ENCODE data around the gene ZBTB21. TPM values are rescaled to one million over a fixed set of nuclear protein-coding genes. Genes with fewer than 3 reads are reported as not detected.

ZBTB21 gene
- total RNA-seq, 1 experiment from 2014 or later, result 11.4 TPM

- Histone ChIP-seq H3K36me3 (no peaks in the 10 kb centered on the region), H3K4me1 (replicated peaks) (peaks cover under 1% of the 10 kb centered on the region), H3K4me3 (no peak overlapping the region), H3K27ac (no peak overlapping the region), H3K9me3 (replicated peaks) (no peaks in the 10 kb centered on the region), H3K27me3 (replicated peaks) (no peaks in the 10 kb centered on the region)
- DNase-seq (ENCODE audit: low read depth in 1 of 2, low spot score in 2 of 2), result no peak
Observed at GRCh38 chr21:41971891-41972290, 38.3 kb downstream of the ZBTB21 start.

GRCh38 chr21:41970751-41971653 is 39.2 kb downstream of the ZBTB21 start:
- H3K9me3 ChIP-seq (replicated peaks), result no peaks in the 10 kb centered on the region
- no peak overlapping the region for H3K4me3 ChIP-seq
- H3K27me3 ChIP-seq (replicated peaks), result no peaks in the 10 kb centered on the region
- H3K36me3 ChIP-seq, result no peaks in the 10 kb centered on the region
- H3K27ac ChIP-seq, result no peak overlapping the region
- no peak for DNase-seq (ENCODE audit: low read depth in 1 of 2, low spot score in 2 of 2)
- peaks cover 10% of the 10 kb centered on the region for H3K4me1 ChIP-seq (replicated peaks)

GRCh38 chr21:41970106-41970391 is 40.1 kb downstream of the ZBTB21 start:
- Histone ChIP-seq H3K9me3 (replicated peaks) (no peaks in the 10 kb centered on the region), H3K27me3 (replicated peaks) (no peaks in the 10 kb centered on the region), H3K27ac (no peak overlapping the region), H3K4me3 (no peak overlapping the region), H3K4me1 (replicated peaks) (peaks cover 15% of the 10 kb centered on the region), H3K36me3 (no peaks in the 10 kb centered on the region)
- peak in 1 of 2 experiments; percentile 26 for DNase-seq (ENCODE audit: low read depth in 1 of 2, low spot score in 2 of 2)

- no peaks in the 10 kb centered on the region for H3K36me3 ChIP-seq
- H3K9me3 ChIP-seq (replicated peaks), result no peaks in the 10 kb centered on the region
- DNase-seq (ENCODE audit: low read depth in 1 of 2, low spot score in 2 of 2), result no peak
Observed at GRCh38 chr21:41967708-41968107, 42.5 kb downstream of the ZBTB21 start.

GRCh38 chr21:41966872-41967621 is 43.1 kb downstream of the ZBTB21 start:
- H3K4me3 ChIP-seq, result no peak overlapping the region
- no peaks in the 10 kb centered on the region for H3K36me3 ChIP-seq
- no peaks in the 10 kb centered on the region for H3K9me3 ChIP-seq (replicated peaks)
- no peak for DNase-seq (ENCODE audit: low read depth in 1 of 2, low spot score in 2 of 2)
- no peak overlapping the region for H3K27ac ChIP-seq
- no peaks in the 10 kb centered on the region for H3K27me3 ChIP-seq (replicated peaks)
- H3K4me1 ChIP-seq (replicated peaks), result peaks cover 15% of the 10 kb centered on the region

More at GRCh38 chr21:41967708-41968107, 42.5 kb downstream of the ZBTB21 start:
- H3K4me1 ChIP-seq (replicated peaks), result peaks cover 15% of the 10 kb centered on the region
- no peak overlapping the region for H3K27ac ChIP-seq
- no peak overlapping the region for H3K4me3 ChIP-seq
- no peaks in the 10 kb centered on the region for H3K27me3 ChIP-seq (replicated peaks)

GRCh38 chr21:41966041-41966833 is 43.9 kb downstream of the ZBTB21 start:
- Histone ChIP-seq H3K4me3 (no peak overlapping the region), H3K9me3 (replicated peaks) (no peaks in the 10 kb centered on the region), H3K4me1 (replicated peaks) (peaks cover 21% of the 10 kb centered on the region), H3K27me3 (replicated peaks) (no peaks in the 10 kb centered on the region), H3K36me3 (no peaks in the 10 kb centered on the region), H3K27ac (no peak overlapping the region)
- DNase-seq (ENCODE audit: low read depth in 1 of 2, low spot score in 2 of 2), result peak; percentile 48 to 58

- no peaks in the 10 kb centered on the region for H3K27me3 ChIP-seq (replicated peaks)
- H3K9me3 ChIP-seq (replicated peaks), result no peaks in the 10 kb centered on the region
- DNase-seq (ENCODE audit: low read depth in 1 of 2, low spot score in 2 of 2), result peak in 1 of 2 experiments; percentile 39
- no peak overlapping the region for H3K4me3 ChIP-seq
- no peaks in the 10 kb centered on the region for H3K36me3 ChIP-seq
- peaks cover 28% of the 10 kb centered on the region for H3K4me1 ChIP-seq (replicated peaks)
- no peak overlapping the region for H3K27ac ChIP-seq
Observed at GRCh38 chr21:41965461-41966013, 44.6 kb downstream of the ZBTB21 start.

GRCh38 chr21:41965045-41965444 is 45.1 kb downstream of the ZBTB21 start:
- Histone ChIP-seq H3K27me3 (replicated peaks) (no peaks in the 10 kb centered on the region), H3K36me3 (no peaks in the 10 kb centered on the region), H3K4me1 (replicated peaks) (peaks cover 29% of the 10 kb centered on the region), H3K9me3 (replicated peaks) (no peaks in the 10 kb centered on the region), H3K4me3 (no peak overlapping the region), H3K27ac (no peak overlapping the region)
- DNase-seq (ENCODE audit: low read depth in 1 of 2, low spot score in 2 of 2), result no peak

GRCh38 chr21:41964171-41964570 is 46.0 kb downstream of the ZBTB21 start:
- Histone ChIP-seq H3K4me3 (no peak overlapping the region), H3K4me1 (replicated peaks) (peaks cover 36% of the 10 kb centered on the region), H3K36me3 (no peaks in the 10 kb centered on the region), H3K9me3 (replicated peaks) (no peaks in the 10 kb centered on the region), H3K27ac (no peak overlapping the region), H3K27me3 (replicated peaks) (no peaks in the 10 kb centered on the region)
- DNase-seq (ENCODE audit: low read depth in 1 of 2, low spot score in 2 of 2), result no peak

GRCh38 chr21:41962425-41962966 is 47.7 kb downstream of the ZBTB21 start:
- H3K27me3 ChIP-seq (replicated peaks), result no peaks in the 10 kb centered on the region
- no peaks in the 10 kb centered on the region for H3K9me3 ChIP-seq (replicated peaks)
- H3K4me1 ChIP-seq (replicated peaks), result peaks cover 52% of the 10 kb centered on the region
- H3K36me3 ChIP-seq, result no peaks in the 10 kb centered on the region
- H3K4me3 ChIP-seq, result no peak overlapping the region
- DNase-seq (ENCODE audit: low read depth in 1 of 2, low spot score in 2 of 2), result no peak
- H3K27ac ChIP-seq, result no peak overlapping the region

GRCh38 chr21:41961753-41962152 is 48.4 kb downstream of the ZBTB21 start:
- 0 out of 2 replicates have a peak overlapping the region, but pooled peaks have one; percentile 12 for H3K27ac ChIP-seq

GRCh38 chr21:41961282-41961701 is 48.9 kb downstream of the ZBTB21 start:
- Histone ChIP-seq H3K27ac (0 out of 2 replicates have a peak overlapping the region, but pooled peaks have one; percentile 12), H3K36me3 (no peaks in the 10 kb centered on the region), H3K9me3 (replicated peaks) (no peaks in the 10 kb centered on the region), H3K4me3 (no peak overlapping the region), H3K27me3 (replicated peaks) (no peaks in the 10 kb centered on the region), H3K4me1 (replicated peaks) (peaks cover 58% of the 10 kb centered on the region)
- peak; percentile 59 to 65 for DNase-seq (ENCODE audit: low read depth in 1 of 2, low spot score in 2 of 2)

More at GRCh38 chr21:41961753-41962152, 48.4 kb downstream of the ZBTB21 start:
- no peak for DNase-seq (ENCODE audit: low read depth in 1 of 2, low spot score in 2 of 2)
- H3K4me1 ChIP-seq (replicated peaks), result peaks cover 58% of the 10 kb centered on the region
- no peaks in the 10 kb centered on the region for H3K9me3 ChIP-seq (replicated peaks)
- H3K27me3 ChIP-seq (replicated peaks), result no peaks in the 10 kb centered on the region
- H3K4me3 ChIP-seq, result no peak overlapping the region
- H3K36me3 ChIP-seq, result no peaks in the 10 kb centered on the region

- Histone ChIP-seq H3K9me3 (replicated peaks) (no peaks in the 10 kb centered on the region), H3K27me3 (replicated peaks) (no peaks in the 10 kb centered on the region), H3K4me3 (no peak overlapping the region), H3K36me3 (no peaks in the 10 kb centered on the region), H3K4me1 (replicated peaks) (peaks cover 53% of the 10 kb centered on the region), H3K27ac (no peak overlapping the region)
- no peak for DNase-seq (ENCODE audit: low read depth in 1 of 2, low spot score in 2 of 2)
Observed at GRCh38 chr21:41960386-41960785, 49.8 kb downstream of the ZBTB21 start.

Measured in SJSA1 (cell line).